AG10803 (cell line): ENCODE results near the gene TBC1D3D.
"Not testable (repeated sequence)": the region's sequence is repeated elsewhere in the genome, so short reads cannot be mapped to it uniquely, and the experiment has no call there.

Source experiments
- DNase-seq: peaks from one replicate; pipeline ENCODE4 v3.0.0; 2010; ENCODE audit warnings: low read depth
- H3K4me3 ChIP-seq: 2 replicates; pipeline ENCODE4 v1.5.1; 2011; ENCODE audit warnings: mild to moderate bottlenecking, low read length, control low read depth

TBC1D3D gene

DNA sequence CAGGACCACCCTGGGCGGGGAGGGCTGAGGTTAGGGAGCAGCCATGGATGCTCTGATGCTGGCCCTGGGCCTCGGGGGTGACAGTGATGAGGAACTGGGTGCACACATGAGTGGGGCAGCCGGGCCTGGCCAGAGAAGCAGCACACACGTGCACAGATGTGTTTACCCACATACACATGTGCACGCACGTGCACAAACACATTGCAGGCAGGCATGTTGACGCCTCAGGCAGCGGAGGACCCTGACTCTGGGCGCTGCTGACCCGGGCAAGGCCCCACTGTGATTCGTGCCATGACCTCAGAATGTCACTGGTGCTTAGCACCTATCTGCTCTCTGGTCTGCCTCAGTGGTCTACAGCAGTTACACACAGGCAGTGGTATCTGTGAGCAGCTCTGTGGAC, at the start of gene TBC1D3D:
Gene TBC1D3D (plus strand): TSS at position 301 of the 400 bp plus-strand sequence. CDS start 1,585 bp downstream, outside the sequence.
- DNase-seq, H3K4me3 ChIP-seq: not testable (repeated sequence)

- DNase-seq, H3K4me3 ChIP-seq: not testable (repeated sequence)
Observed at GRCh38 chr17:37988960-37989359, 14.8 kb upstream of the TBC1D3D start, which contains the start of gene TBC1D3L. TBC1D3L (minus strand) TSS chr17:37989060; CDS start chr17:37987520, 1,540 bp downstream.
